GM13976 (cell line): ENCODE data around the gene FSTL5.

Experiments used
- DNase-seq: peaks from one replicate; pipeline ENCODE4 v3.0.0; 2012; ENCODE audit warnings: low spot score
- in situ Hi-C: fragments of 300-500 bp; cut with MboI; formaldehyde crosslinking; loops from one replicate; pipeline ENCODE4 v1.12.0; 2022; ENCODE audit warnings: low sequenced_read_pairs, mixed read lengths, inconsistent platforms; ENCODE audit not compliant: unreplicated experiment
- TF ChIP-seq, protein P1 (sequence below): IDR thresholded peaks from 2 replicates; pipeline ENCODE4 v1.5.1; 2012; ENCODE audit warnings: borderline replicate concordance, mild to moderate bottlenecking; ENCODE audit not compliant: insufficient read depth; ENCODE audit errors: extremely low read depth, missing control alignments, control extremely low read depth

Gene FSTL5

DNA sequence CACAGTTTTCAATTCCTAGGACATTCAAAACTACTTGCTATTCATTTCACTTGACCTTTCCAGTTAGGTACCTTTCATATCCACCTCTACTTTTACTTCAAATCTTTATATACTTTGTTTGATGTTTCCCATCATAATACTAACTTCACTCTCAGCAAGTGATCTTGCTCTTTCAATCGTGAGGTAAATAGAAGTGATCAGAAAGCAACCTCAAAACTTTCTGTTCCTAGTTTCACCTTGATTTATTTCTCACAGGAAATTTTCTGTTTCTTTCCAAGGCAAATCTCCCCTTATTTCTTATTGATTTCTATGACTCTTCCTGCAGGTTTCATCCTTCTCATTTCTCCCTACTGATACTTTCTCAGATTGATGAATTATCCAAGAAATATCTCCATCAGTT is 623.5 kb downstream of the FSTL5 start:
- in situ Hi-C loops: no loop called here
- TF ChIP-seq, protein P1, sequence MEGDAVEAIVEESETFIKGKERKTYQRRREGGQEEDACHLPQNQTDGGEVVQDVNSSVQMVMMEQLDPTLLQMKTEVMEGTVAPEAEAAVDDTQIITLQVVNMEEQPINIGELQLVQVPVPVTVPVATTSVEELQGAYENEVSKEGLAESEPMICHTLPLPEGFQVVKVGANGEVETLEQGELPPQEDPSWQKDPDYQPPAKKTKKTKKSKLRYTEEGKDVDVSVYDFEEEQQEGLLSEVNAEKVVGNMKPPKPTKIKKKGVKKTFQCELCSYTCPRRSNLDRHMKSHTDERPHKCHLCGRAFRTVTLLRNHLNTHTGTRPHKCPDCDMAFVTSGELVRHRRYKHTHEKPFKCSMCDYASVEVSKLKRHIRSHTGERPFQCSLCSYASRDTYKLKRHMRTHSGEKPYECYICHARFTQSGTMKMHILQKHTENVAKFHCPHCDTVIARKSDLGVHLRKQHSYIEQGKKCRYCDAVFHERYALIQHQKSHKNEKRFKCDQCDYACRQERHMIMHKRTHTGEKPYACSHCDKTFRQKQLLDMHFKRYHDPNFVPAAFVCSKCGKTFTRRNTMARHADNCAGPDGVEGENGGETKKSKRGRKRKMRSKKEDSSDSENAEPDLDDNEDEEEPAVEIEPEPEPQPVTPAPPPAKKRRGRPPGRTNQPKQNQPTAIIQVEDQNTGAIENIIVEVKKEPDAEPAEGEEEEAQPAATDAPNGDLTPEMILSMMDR: no peak
- DNase-seq: no peak

DNA sequence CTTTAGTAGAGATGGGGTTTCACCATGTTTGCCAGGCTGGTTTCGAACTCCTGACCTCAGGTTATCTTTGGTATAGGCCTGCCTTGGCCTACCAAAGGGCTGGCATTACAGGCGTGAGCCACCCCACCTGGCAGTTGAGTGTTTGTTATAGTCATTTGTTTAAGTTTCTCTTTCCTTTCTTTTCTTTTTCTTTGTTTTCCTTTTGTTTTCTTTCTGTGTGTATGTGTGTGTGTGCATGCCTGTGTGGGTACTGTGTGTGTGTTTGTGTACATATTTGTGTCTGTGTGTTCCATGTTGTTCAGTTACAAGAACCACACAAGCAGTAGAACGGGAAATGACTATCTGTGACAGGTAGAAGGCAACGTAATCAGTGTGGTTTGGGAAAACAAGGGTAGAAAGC is 624.9 kb downstream of the FSTL5 start:
- DNase-seq: no peak
- in situ Hi-C loops: no loop called here
- TF ChIP-seq, protein P1: no peak

DNA sequence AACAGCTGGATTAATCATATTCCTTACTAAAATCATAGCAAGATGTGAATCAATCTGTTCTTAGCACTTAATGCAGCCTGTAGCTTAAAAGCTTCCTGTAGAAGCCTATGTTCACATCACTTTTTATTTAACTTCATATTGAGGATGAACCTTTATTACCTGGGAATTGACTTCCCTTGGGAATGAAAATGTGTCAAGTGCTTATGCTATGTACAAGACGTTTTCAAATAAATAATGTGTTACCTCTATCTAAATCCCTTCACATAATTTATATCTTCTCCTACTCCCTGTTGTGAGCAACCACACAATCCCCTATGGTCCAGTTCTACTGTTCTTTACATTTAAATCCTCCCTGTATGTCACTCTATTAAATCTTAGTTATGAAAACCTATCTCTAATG is 633.1 kb downstream of the FSTL5 start:
- in situ Hi-C loops: no loop called here
- TF ChIP-seq, protein P1: no peak

DNA sequence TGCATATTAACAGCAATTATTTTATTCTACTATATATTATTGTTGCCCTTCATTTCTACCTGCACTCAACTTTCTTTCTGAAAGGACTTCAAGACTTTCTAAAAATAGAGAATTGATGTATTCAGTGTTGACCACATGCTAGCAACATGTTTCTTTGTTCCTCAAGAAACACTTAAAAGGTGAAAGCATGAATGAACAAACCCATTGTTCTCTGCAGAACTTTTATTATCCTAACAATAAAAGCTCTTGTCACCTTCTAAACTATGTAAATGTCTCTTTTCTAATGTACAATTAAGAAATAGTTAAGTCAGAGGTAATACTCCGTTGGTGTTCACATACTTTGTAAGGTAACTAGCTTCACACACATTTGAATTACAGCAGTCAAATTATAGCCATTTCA is 638.7 kb downstream of the FSTL5 start:
- in situ Hi-C loops: no loop called here
- TF ChIP-seq, protein P1: no peak
- DNase-seq: no peak

More for the DNA sequence above, 633.1 kb downstream of the FSTL5 start:
- DNase-seq: no peak

DNA sequence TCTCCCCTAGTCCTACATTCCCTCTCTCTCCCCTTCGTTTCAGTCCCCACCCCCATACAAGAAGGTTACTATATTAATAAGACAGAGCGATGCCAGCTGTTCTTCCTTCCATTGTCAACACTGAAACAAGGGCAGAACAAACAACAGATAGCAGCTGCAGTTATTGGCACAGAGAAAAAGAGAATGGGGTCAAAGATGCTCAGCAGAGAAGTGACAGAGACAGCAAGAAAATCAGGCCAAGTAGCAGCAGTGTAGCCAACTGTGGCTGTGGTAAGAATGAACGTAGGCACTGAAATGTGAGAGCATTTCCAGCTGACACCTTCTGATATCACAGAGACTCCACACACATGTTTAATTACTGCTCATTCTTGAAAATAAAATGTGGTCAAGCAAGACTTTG is 641.8 kb downstream of the FSTL5 start:
- in situ Hi-C loops: no loop called here
- TF ChIP-seq, protein P1: no peak
- no peak for DNase-seq

DNA sequence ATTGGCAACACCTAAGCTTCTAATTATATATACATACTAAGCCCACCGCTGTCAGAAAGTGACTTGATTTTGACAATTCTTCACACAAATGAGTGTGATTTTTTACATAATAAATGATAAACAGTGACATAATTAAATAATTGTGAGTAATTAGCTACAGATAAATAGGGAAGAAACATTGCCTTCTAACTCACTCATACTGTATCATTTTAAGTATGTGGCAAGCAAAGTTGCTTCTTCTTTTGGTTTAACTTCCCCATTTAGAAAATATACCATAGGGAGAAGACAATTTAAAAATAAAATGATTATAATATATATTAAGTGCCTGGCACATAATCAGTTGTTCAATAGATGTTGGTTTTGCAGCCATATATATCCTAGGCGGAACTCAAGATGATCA is 644.2 kb downstream of the FSTL5 start:
- no peak for DNase-seq

More for the DNA sequence above, 644.2 kb downstream of the FSTL5 start:
- TF ChIP-seq, protein P1: no peak
- in situ Hi-C loops: no loop called here
